Germinal center (tissue), 1 donor: ENCODE data around the gene MKRN2OS.
"Not testable (repeated sequence)": the region's sequence is repeated elsewhere in the genome, so short reads cannot be mapped to it uniquely, and the experiment has no call there.

Experiments used
- DNase-seq: peaks from one replicate; pipeline ENCODE4 v3.0.0; 2012; ENCODE audit warnings: mixed read lengths, low spot score

MKRN2OS gene

DNA sequence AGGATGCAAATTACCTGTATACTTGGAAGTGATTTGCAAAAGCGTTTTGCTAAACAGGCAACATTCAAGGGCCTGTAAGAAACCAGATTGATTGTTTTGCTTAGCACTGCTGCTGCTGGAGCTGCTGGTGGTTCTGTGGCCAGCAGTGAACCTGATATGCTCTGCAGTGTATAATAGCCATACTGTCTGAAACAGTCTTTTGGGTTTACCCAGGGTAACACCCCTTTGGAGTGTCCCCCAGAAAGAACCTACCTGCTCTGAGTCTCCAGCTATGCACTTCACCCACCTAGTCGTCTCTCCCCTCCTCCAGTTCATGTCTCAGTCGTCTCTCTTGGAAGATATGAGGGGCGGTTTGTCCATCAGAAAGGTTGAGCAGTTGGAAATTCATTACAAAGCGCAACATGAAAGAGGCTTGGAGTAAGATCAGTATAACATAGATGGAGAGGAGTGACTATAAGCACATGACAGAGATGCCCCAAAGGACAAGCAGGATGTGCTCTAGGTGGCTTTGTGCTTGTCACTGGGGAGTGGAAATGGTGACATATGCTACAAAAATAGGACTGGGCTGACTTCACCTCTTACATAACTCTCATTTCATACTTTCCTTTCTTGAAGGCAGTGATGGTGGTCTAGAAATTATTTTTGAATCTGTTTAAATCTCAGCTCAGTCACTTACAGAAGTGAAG is 15.3 kb upstream of the MKRN2OS start:
- DNase-seq: no peak

DNA sequence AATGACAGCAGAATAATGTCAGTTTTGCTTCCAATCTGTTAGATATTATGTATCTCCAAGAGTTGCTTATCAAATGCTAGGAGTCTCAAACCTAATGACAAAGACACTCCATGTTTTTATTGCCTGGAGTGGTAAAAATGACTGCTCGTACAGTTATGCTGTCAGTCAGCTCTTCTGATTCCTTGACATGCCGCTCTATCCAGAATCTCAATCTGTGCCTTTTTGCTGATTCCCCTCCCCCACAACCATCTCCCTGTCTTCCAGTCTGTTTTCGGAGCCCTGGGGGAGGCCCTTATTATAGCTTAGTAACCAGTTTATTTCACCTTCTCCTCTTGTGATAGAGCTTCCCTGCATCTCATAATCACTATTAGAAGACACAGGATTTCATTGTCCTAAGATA is 14.2 kb upstream of the MKRN2OS start:
- DNase-seq: no peak

DNA sequence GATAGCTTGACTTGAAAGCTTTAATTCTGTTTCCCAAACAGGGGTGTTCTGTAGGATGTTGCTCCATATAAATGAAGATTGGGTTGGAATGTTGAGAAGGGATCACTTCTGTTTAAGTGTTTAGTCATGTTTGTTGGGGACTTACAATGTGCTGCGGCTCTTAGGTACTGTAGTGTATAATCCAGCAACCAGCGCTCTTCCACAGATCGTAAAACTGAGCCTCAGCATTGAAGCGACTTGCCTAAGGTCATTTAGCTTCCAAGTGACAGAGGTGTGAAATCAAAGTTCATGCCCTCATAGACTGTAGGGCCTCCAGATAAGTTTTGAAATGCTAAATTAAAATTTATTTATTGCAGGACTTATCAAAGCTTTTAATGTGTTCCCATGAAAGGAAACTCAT is 13.4 kb upstream of the MKRN2OS start:
- no peak for DNase-seq

DNA sequence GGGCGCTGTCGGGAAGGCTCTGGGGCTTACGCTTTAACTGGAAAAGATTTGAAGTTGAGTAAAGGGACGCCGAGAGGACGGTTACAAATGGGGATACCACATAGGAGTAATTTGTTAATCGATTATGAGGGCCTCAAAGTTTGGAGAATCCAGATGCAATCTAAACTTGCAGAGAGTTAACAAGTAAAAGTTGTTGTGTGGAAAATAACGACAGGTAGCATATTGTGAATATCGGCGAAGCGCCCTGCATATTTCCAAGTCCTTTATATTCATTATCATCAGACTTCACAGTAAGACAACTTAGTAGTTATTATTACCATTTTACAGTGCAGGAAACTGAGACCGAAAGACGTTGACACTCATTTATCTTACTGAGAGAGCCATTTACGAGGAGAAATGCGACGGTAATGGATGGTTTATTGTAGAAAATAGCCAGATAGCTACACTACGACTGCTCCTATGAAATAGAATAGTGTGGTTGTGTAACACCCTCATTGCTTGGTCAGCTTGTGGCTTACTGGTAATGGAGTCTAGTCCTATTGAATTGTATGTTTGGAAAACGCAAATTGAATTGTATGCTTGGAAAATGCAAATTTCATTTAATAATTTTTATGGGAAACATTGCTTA is 12.3 kb upstream of the MKRN2OS start:
- DNase-seq: no peak

DNA sequence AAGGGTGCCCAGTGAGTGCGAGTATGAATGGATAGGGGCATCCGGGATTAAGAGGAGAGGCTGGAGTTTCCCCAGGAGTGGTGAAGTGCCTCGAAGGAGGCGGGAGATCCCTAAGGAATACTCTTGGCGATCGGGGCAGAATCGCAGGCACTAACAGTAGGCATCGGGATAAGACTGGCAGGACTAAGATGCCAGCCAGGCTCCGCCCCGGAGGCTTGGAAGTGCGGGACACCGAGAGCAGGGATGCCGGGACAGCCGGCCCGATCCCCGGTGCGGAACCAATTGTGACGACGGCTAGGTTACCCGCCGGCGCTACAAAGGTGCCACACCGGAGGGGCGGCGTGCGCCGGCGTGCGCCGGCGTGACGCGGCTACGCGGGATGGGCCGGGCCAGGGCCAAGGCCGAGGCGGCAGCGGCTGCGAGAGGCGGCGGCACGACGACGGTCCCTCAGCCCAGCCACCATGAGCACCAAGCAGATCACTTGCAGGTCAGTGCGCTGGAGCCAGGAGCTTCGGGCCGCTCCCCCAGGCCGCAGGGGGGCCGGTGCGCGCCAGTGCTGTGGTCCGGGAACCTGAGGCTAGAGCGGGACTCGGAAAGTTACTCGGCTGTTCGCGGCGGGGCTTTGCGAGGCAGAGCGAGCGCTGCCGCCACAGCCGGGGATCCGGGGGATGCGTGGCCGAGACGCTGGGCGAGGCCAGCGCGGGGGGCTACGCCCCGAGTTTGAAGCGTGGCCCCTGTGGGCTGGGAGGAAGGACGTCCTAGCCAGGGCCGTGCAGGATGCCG is 11.6 kb upstream of the MKRN2OS start, which contains the start of gene MKRN2:
MKRN2 (plus strand) TSS at position 398 of the 783 bp plus-strand sequence; CDS start at position 462, 64 bp downstream.
- DNase-seq: peak; percentile 84

DNA sequence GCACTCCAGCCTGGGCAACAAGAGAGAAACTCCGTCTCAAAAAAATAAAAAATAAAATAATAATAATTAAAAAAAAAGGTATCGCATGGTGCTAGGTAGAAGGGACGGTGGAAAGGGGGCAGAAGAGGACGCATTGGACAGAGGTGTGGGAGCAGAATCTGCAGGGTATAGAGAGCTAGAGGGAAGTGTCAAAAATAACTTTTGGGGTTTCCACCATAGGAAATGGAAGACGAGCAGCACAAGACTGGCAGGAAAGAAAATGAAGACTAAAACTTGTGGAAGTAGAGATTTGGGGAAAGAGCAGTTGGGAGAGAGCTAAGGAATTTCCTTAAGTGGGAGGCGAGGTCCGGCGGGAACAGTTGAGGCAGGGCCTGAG is 11.0 kb upstream of the MKRN2OS start:
- no peak for DNase-seq

DNA sequence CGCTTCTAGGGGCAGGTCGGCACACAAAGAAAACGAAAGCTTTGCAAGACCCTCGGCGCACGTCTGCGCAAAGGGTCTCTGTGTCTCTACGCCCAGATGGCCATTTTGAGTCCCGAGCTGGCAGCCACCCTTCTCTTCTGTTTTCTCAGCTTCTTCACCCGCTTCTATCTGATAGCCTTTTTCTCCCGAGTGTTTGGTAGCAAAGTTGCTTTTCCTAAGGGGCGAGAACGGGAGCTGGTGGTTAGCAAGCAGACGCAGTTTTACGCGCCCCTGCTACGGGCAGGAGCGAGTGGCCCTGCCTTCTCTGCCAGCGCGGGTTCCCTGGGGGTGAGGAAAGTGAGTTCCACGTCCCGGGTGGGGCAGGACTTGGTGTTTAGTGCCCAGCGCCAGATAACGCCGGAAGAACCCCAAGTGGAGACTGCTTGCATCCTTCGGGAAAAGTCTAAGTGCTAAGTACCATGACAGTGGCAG is 8.7 kb upstream of the MKRN2OS start:
- DNase-seq: no peak

DNA sequence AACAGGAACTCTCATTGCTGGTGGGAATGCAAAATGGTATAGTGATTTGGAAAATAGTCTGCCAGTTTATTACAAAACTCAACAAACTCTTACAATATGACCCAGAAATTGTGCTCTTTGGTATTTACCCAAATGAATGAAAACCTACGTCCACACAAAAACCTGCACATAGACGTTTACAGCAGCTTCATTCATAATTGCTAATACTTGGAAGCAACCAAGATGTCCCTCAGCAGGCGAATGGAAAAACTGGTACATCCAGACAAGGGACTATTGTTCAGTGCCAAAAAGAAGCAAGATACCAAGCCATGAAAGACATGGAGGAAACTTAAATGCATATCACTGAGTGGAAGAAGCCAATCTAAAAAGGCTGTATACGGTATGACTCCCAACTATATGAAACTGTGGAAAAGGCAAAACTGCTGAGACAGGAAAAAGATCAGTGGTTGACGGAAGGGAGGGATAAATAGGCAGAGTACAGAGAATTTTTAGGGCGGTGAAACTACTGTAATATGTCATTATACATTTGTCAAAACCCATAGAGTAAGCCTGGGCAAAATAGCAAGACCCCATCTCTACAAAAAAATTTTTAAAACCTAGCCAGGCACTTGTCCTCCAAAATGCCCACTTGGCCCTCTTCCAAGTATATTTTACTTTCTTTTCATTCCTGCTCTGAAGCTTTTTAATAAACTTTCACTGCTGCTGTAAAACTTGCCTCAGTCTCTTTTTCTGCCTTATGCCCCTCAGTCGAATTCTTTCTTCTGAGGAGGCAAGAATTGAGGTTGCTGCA is 4.9 kb upstream of the MKRN2OS start:
- no peak for DNase-seq

DNA sequence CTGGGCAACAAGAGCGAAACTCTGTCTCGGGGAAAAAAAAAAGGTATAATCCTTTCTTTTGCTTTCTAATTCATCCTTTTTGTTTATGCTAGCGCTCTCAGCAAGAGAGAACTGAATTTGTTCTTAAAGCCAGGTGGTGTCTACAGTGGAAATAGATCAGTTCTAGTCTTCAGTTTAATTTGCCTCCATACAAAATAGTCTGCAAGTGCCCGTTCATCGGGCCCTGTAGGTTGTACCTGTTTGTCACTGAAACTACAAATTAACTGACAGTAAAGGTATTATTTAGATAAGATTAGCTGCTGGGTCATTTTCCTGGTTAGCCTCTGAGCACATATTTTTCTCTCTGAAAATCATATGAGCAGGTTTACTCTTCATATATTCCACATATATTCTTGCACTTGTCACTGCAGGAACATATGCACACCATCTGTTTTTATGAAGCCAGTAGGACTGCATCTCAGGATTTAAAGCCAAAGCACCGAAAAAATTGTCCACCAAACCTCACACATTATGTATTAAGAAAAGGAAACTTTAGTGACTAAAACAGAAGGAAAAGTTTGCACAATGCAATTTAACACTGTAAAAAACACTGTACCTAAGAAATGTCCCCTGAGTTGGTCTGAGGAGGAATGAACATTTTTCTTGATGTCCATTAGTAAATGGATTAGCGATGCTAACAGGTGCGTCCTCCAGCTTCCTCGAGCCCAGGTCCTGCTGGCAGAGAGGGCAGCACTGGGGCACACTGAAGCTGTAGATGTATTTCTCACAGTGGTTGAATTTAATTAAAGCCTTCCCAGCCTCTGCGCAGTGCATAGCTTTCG is 437 bp downstream of the MKRN2OS start:
- no peak for DNase-seq

DNA sequence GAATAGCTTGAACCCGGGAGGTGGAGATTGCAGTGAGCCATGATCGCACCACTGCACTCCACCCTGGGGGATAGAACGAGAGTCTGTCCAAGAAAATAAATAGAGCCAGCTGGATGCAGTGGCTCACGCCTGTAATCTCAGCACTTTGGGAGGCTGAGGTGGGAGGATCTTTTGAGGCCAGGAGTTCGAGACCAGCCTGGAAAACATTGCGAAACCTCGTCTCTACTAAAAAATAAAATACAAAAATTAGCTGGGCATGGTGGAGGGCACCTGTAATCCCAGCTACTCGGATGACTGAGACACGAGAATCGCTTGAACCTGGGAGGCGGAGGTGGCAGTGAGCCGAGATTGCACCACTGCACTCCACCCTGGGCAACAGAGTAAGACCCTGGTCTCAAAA is 1.8 kb downstream of the MKRN2OS start:
- not testable (repeated sequence) for DNase-seq

DNA sequence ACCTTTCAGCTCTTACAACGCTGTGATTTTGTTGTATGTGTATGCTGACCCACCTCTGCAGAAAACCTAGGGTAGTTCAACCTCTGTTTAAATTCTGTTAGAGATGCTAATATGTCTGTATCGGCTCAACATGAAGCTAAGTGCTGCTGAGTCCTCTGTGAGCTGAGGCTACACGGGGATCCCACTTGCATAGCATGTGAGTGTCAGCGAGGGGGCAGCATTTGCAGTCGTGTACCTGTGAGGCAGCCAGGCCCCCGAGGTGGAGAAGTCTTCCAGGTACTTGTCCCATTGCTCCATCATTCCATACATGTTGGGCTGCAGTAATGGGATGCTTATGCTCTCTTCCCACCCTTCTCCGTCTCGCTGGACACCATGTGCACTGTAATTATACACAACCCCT is 3.7 kb downstream of the MKRN2OS start:
- DNase-seq: no peak

DNA sequence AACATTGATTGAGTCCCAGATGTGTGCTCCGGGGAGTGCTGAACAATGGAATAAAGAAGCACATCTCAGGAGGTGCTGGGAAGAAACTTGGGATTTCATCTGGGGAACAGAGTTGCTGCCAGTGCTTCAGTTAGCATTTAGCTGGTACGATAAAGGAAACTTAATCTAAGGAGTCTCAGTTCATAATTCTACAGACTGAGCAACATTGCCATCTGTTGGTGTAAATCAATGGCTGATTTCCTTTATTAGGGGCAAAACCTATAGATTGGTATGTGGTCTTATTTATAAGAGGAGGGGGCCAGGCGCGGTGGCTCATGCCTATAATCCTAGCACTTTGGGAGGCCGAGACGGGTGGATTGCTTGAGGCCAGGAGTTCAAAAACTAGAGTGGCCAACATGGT is 8.9 kb downstream of the MKRN2OS start:
- no peak for DNase-seq

DNA sequence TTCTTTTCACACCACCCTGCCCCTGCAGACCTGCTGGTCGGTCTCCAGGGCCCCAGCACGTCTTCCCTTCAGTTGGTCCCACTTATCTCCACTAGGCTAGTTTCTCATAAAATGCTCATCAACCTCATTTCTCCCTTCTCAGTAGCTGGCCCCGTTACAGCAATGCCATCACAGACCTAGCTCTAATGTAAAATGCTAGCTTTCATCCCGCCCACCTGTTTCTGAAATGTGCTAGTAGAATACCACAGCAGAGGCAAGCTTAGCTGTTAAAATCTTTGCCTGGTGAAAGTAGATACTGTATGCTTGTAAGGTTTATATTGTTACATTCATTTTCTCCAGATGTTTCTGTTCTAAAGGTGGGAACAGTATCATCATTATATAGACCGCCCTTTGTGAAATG is 13.1 kb downstream of the MKRN2OS start:
- no peak for DNase-seq

DNA sequence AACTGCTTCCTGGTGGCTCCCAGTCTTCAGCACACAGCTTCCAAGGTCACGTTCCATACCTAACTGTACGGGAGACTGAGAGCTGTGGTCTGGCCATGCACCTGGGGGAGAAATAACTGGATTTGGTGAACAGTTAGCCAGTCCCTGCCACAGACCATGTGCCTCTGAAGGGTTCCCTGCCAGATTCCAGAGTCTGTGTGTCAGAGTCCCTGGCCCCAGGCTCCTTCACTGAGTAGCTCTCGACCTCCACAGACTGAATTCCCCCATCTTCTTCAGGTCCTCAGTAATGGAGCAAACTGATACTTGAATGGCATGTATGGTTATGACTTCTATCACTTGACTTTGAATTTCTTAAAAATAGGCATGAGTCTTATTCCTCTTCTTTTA is 17.5 kb downstream of the MKRN2OS start:
- DNase-seq: no peak

DNA sequence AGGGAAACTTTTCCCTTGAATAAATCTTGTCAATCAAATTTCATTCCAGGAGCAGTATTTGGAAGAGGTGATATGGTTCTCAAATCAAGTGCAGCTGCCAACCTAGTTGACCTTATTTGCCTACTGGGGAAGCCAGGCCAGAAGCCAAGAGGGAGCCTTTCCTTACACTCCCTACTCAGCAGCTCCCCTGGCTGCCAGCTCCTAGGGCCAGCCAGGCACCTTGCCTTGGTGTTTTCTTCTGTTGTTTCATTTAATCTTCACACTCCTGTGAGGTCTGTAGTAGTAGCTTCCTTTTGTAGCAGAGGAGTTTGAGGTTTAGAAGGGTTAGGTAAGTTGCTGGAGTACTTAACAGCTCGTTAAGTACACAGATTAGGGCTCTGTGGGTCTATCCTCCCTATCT is 22.6 kb downstream of the MKRN2OS start:
- DNase-seq: no peak

DNA sequence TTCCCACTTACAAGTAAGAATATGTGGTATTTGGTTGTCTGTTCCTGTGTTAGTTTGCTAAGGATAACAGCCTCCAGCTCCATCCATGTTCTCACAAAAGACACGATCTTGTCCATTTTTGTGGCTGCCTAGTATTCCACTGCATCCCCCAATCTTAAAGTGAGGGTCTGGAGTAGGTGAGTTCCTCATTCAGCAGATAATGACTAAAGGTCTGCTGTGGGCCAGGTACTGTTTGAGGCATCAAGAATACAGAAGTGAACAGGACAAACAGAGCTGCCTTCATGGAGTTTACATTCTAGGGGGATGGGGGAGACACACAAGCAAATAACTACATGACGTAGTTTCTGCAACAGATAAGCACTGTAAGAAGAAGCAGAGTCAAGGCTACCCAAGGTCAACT is 24.3 kb downstream of the MKRN2OS start:
- no peak for DNase-seq

DNA sequence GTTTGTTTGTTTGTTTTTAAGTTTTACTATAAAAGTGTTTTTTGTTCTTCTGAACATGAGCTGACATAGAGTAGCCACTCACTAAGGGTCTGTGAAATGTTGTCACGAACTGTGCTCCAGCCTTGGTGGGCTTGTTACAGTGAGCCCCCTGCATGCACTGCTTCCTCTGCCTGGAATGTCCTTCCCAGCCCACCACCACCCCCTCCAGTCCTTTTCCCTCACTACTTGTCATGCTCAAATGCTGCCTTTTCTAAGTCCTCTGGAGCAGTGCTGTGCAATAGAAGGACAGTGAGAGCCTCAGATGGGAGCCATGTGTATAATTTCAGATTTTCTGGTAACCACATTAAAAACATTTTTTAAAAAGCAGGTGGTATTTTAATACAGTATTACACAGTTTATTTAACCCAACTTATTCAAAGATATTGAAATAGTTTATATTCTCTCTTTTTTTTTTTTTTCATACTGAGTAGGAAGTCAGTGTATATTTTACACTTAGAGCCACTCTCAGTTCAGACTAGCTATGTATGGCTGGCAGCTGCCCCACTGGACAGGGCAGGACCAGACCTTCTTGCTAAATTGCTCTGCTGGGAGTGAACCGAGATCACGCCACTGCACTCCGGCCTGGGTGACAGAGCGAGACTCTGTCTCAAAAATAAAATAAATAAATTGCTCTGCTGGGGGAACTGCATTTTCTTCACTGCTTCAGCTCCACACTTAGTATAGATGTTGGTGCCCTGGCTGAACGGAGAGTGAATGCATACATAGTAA is 26.9 kb downstream of the MKRN2OS start:
- no peak for DNase-seq

DNA sequence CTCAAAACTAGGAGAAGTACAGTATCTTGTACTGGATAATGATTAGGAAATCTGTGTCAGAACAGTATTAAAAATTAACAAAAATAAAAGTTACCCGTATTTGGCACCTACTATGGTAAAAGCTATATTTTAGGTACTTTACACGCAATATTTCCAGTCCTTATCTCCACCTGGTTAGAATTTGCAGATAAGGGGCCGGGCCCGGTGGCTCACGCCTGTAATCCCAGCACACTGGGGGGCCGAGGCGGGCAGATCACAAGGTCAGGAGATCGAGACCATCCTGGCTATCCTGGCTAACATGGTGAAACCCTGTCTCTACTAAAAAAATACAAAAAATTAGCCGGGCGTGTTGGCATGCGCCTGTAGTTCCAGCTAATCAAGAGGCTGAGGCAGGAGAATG is 28.4 kb downstream of the MKRN2OS start:
- no peak for DNase-seq

DNA sequence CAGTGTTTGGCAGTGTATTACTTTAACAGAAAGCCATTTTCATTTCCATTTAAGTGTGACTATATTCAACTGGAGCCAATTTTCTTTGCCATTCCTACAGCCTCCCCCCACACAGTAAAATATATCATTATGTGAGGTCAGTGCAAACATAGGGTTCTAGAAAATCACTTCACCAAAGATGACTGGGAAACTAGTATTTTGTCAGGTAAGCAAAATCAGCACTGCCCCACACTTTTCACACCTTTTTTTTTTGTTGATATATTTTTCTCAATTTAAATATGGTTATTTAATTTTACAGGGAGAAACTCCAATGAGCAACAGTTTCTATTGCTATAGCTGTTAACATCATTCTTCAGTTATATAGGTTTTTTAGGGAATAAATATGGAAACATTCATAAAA is 29.7 kb downstream of the MKRN2OS start:
- DNase-seq: no peak

DNA sequence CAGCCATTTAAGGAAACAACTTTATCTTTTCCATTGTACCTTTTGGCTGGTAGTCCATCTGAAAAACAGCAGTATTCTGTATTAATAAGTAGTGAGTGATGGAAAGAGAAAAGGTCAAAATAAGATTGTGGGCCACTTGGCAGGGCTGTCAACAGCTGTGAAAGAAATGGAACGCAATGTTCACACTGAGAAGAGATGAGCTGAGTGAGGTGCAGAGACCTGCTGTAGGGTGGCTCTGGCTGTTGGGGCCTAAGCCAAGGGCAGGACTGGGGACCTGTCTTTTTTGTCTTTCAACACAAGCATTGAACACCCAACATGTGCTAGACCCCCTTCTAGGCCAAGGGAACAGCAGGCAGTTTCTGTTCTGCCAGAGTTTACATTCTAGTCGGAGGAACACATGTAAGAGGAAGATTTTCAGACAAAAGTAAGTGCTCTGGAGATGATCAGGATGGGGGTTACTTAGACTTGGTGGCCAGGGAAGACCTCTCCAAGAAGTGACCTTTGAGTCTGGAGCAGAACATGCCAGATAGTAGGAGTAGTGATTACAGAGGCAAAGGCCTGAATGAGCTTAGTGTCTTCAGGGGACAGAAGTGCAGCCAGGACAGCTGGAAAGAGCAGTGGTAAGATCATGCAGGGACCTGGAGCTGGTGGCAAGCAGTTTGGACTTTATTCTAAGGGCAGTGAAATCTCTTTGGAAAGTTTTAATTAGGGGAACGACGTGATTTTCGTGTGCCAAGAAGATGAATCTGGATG is 31.4 kb downstream of the MKRN2OS start:
- no peak for DNase-seq
